Limb (tissue), 2 donors: ENCODE measurements around the gene RRAS.
"Not testable (repeated sequence)": the region's sequence is repeated elsewhere in the genome, so short reads cannot be mapped to it uniquely, and the experiment has no call there.

ENCODE experiments used
- DNase-seq, 2 donors: peaks; one replicate each; pipeline ENCODE4 v3.0.0-alpha.2; 2016; ENCODE audit errors: extremely low spot score in 2 of 2

RRAS gene

GRCh38 chr19:49655570-49656455 is 15.9 kb upstream of the RRAS start:
- no peak for DNase-seq

- DNase-seq = no peak
Observed at GRCh38 chr19:49654581-49654980, 14.6 kb upstream of the RRAS start.

GRCh38 chr19:49653466-49653806 is 13.5 kb upstream of the RRAS start:
- no peak for DNase-seq

GRCh38 chr19:49652551-49653465 is 12.9 kb upstream of the RRAS start:
- no peak for DNase-seq

GRCh38 chr19:49651820-49652550 is 12.0 kb upstream of the RRAS start:
- DNase-seq = no peak

- DNase-seq = no peak
Observed at GRCh38 chr19:49651029-49651819, 11.3 kb upstream of the RRAS start.

- no peak for DNase-seq
Observed at GRCh38 chr19:49646586-49646985, 6.6 kb upstream of the RRAS start.

- no peak for DNase-seq
Observed at GRCh38 chr19:49645995-49646394, 6.1 kb upstream of the RRAS start.

- no peak for DNase-seq
Observed at GRCh38 chr19:49645592-49645991, 5.6 kb upstream of the RRAS start.

- DNase-seq = no peak
Observed at GRCh38 chr19:49643466-49643865, 3.5 kb upstream of the RRAS start.

- DNase-seq = no peak
Observed at GRCh38 chr19:49642492-49643035, 2.6 kb upstream of the RRAS start.

GRCh38 chr19:49641688-49642491 is 1.9 kb upstream of the RRAS start, which contains the start of gene SCAF1:
Gene SCAF1, plus strand, starts transcription at chr19:49642209. Its CDS starts 2,818 bp downstream, at chr19:49645027.
- peak; percentile 99 for DNase-seq

GRCh38 chr19:49639401-49640112 is 386 bp downstream of the RRAS start:
- DNase-seq = no peak

- DNase-seq = peak; percentile 34 to 68
Observed at GRCh38 chr19:49637821-49638738, 1.9 kb downstream of the RRAS start.

- DNase-seq = no peak
Observed at GRCh38 chr19:49636233-49636932, 3.6 kb downstream of the RRAS start.

GRCh38 chr19:49635530-49636232 is 4.3 kb downstream of the RRAS start:
- DNase-seq = peak in 1 of 2 donors; percentile 40

- not testable (repeated sequence) for DNase-seq
Observed at GRCh38 chr19:49633273-49633672, 6.7 kb downstream of the RRAS start.
